Activated CD8-positive, alpha-beta T cell treated with anti-CD3 and anti-CD28 coated beads, Interleukin-2, amount 10 ng/mL, durations not matched to agents 7 days and 5 days (primary cell): Measurements from ENCODE around the gene TWIST1. TPM values are rescaled to one million over a fixed set of nuclear protein-coding genes. Genes with fewer than 3 reads are reported as not detected.

Experiments
- ATAC-seq: fragments of 150-1000 bp; cut with Tn5 transposase; one replicate; pipeline ENCODE4 v1.10.0; 2021; ENCODE audit warnings: moderate library complexity
- CTCF ChIA-PET: fragments of 350-600 bp; sonication (Branson Sonifier 250); formaldehyde crosslinking; loops from one replicate; lab custom pipeline; 2021; ENCODE audit warnings: antibody characterized with exemption; lab: Charles Lee
- POLR2A ChIA-PET: fragments of 350-600 bp; sonication (Branson Sonifier 250); formaldehyde crosslinking; loops from one replicate; lab custom pipeline; 2021; ENCODE audit warnings: antibody characterized with exemption; lab: Charles Lee
- DNase-seq: peaks from one replicate; pipeline ENCODE4 v3.0.0-alpha.2; 2020
- H3K27ac Mint-ChIP-seq: one replicate; pipeline ENCODE4 v1.8.0; 2021; ENCODE audit warnings: mild to moderate bottlenecking, mixed read lengths
- H3K27me3 Mint-ChIP-seq: one replicate; pipeline ENCODE4 v1.8.0; 2021; ENCODE audit warnings: low read depth, mixed read lengths
- H3K36me3 Mint-ChIP-seq: one replicate; pipeline ENCODE4 v1.8.0; 2021; ENCODE audit warnings: low read depth, mixed read lengths
- H3K4me1 Mint-ChIP-seq: one replicate; pipeline ENCODE4 v1.8.0; 2021; ENCODE audit warnings: low read depth, mixed read lengths
- H3K4me3 Mint-ChIP-seq: one replicate; pipeline ENCODE4 v1.8.0; 2021; ENCODE audit warnings: mild to moderate bottlenecking, mixed read lengths
- H3K9me3 Mint-ChIP-seq: one replicate; pipeline ENCODE4 v1.8.0; 2022; ENCODE audit warnings: mixed read lengths; ENCODE audit not compliant: insufficient read depth
- total RNA-seq, 2 experiments: library from RNA; stranded (reverse); gene quantifications; one replicate each; pipeline ENCODE4 v1.2.3, GENCODE V29; 2021

Gene TWIST1
- total RNA-seq, 2 experiments from 2014 or later = not detected

DNA sequence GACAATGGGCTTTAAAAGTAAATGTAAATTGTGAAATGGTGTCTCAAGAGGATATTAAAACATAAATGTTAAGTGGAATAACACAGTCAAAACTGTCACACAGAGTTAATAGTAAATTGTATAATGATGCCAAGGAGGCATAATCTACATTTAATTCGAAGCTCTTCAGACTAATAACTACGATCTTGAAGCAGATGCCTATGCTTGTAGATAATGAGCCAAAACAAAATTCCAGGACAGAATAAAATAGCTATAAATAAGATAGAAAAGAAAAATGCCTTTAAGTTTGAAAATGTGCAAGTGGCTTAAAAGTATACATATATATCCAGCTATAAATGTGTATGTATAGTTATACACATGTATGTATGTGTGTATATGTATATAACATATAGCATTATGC, 17.5 kb downstream of the TWIST1 start:
- H3K27me3 Mint-ChIP-seq = no peaks in the 10 kb centered on the region

DNA sequence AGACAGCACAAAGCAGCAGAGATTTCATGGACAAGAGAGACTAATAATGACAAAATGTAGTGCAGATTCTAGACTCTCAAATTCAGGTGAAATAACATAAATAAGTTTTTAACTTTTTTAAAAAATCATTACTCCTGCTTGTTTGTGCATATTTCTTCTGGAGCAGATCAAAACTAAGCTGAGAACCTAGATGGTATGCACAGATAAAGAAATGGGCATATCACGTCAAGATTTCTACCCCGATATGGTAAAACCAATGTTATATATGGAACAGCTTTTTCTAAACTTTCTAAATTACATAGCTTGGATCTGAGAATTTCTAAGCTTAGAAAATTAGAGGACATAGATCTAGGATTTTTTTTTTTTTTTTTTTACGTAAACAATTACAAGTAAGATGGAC, 18.2 kb downstream of the TWIST1 start:
- H3K36me3 Mint-ChIP-seq = no peaks in the 10 kb centered on the region
- DNase-seq = no peak
- H3K27ac Mint-ChIP-seq = no peak overlapping the region
- H3K27me3 Mint-ChIP-seq = no peaks in the 10 kb centered on the region
- H3K4me1 Mint-ChIP-seq = no peaks in the 10 kb centered on the region
- ATAC-seq = no peak
- H3K9me3 Mint-ChIP-seq = no peaks in the 10 kb centered on the region
- no peak overlapping the region for H3K4me3 Mint-ChIP-seq
- CTCF ChIA-PET = no interaction called here
- POLR2A ChIA-PET = no interaction called here

More for the DNA sequence above, 17.5 kb downstream of the TWIST1 start:
- H3K4me1 Mint-ChIP-seq = no peaks in the 10 kb centered on the region
- no peak overlapping the region for H3K27ac Mint-ChIP-seq
- no peaks in the 10 kb centered on the region for H3K36me3 Mint-ChIP-seq
- no peaks in the 10 kb centered on the region for H3K9me3 Mint-ChIP-seq
- DNase-seq (no peak), ATAC-seq (no peak)
- ChIA-PET CTCF (no interaction called here), POLR2A (no interaction called here)
- H3K4me3 Mint-ChIP-seq = no peak overlapping the region

DNA sequence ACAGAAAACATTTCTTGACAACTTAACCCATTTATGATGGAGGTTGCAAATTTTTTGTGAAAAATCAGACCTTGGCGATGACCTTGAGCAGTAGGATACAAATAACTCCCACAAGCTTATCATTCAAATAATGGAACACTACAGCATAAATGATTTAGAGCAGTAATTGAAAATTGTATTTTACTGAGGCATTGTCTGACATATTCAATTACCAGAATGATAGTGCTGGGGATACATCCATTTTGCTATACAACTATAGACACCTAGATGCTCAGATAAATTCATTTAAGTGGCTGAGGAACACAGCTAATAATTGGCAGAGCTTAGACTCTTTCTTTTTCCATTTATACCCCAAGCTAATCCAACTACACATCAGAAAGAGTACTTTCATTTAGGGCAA, 18.9 kb downstream of the TWIST1 start:
- Mint-ChIP-seq H3K27ac (no peak overlapping the region), H3K9me3 (no peaks in the 10 kb centered on the region), H3K27me3 (no peaks in the 10 kb centered on the region), H3K4me1 (no peaks in the 10 kb centered on the region), H3K4me3 (no peak overlapping the region), H3K36me3 (no peaks in the 10 kb centered on the region)
- POLR2A ChIA-PET = no interaction called here
- ATAC-seq (no peak), DNase-seq (no peak)
- CTCF ChIA-PET = no interaction called here

DNA sequence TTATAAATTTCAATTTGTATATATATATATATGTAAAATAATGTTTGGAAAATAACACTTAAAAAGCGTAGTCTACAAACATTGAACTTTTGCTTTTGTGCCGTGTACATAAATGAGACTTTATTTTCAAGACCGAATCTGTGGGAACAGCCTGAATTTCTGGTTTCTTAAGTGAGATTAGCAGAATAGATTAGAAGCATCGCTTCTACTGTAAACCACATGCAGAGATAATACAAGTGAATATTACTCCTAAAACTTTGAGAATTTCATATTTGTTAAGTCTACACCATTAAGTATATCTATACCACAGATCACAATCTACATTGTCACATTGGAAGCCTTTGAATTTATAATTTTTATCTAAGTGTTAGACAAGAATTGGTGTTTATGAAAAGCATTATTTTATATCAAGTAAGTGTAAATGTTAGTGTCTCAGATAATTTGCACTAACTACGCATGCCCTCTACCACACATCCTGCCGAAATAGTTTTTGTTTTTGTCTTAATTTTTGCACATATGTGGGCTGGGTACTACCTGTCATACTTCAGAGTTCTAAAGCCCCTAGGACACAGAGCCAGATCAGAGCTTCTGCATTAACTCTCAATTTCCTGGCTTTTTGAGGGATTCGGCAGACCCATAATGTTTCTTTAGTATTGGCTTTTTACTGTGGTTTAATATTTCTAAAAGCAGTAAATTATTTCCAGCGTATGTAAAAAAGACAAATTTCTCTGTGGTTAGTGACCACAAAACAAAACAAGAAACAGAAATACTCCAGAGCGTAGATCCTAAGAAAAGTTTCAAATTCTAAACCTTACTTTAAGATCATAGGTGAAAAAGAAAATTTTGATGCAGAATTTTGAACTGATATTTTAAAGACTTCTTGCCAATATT, 20.0 kb downstream of the TWIST1 start:
- ChIA-PET POLR2A (no interaction called here), CTCF (no interaction called here)
- Mint-ChIP-seq H3K27ac (no peak overlapping the region), H3K4me3 (no peak overlapping the region), H3K9me3 (no peaks in the 10 kb centered on the region), H3K27me3 (no peaks in the 10 kb centered on the region), H3K4me1 (no peaks in the 10 kb centered on the region), H3K36me3 (no peaks in the 10 kb centered on the region)
- DNase-seq (no peak), ATAC-seq (no peak)

DNA sequence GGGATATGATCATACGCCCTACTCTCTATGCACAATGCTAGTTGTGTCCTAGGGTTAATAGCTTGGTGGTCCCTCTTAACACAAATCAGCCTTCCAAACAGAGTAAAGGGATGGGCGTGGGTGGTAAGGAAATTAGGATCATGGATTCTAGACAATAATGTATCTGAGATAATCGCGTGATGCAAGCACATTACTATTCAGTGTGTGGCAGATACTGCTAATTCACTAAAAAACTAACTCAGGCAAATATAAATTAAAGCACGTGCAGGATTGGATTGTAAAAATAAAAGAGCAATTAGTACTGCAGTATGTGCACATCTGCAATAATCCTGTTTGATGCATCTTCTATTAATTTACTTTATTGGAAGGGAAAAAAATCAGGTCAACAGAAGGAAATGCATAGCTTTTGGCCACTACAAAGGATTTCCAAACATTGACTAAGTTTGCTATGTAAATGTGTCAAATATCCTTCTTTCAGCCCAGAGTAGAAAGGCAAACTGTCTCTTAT, 22.0 kb downstream of the TWIST1 start:
- CTCF ChIA-PET = no interaction called here
- DNase-seq (no peak), ATAC-seq (no peak)
- POLR2A ChIA-PET = no interaction called here
- Mint-ChIP-seq H3K27me3 (no peaks in the 10 kb centered on the region), H3K4me1 (no peaks in the 10 kb centered on the region), H3K27ac (no peak overlapping the region), H3K36me3 (no peaks in the 10 kb centered on the region), H3K9me3 (no peaks in the 10 kb centered on the region), H3K4me3 (no peak overlapping the region)

DNA sequence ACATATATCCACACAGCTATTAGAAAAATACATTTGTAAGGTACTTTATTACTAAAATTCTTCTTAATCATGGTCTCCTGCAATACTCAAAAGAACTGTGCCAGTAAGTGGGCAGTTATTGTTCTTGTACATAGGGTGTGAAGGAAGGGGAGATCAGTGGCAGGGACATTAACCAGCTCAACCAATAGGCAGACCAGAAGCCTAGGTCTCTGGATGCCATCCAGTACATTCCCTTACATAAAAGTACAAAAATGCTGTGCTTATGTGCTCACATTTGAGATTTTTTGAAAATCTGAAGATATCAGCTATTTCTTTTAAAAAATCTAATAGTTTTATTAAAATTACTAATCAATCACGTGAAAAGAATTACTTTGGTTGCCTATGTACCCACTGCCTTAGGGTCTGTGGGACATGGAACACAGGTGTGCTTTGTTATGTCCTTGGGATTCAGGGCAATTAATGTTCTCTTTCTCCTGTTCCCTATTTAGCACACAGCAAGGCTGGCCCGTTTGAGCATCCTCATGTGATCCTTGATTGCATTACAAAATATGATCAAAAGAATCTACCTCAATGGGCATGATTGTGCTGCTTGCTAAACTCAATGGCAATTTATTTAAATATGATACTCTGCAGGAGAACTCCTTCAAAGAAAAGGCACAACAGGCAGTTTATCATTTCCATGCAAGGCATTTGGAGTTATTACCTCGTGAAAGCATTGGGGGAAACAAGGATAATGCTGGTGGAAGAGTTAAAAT, 22.7 kb downstream of the TWIST1 start:
- DNase-seq (no peak), ATAC-seq (no peak)
- Mint-ChIP-seq H3K9me3 (no peaks in the 10 kb centered on the region), H3K27ac (no peak overlapping the region), H3K4me1 (no peaks in the 10 kb centered on the region), H3K4me3 (no peak overlapping the region), H3K27me3 (no peaks in the 10 kb centered on the region), H3K36me3 (no peaks in the 10 kb centered on the region)
- ChIA-PET POLR2A (no interaction called here), CTCF (no interaction called here)

DNA sequence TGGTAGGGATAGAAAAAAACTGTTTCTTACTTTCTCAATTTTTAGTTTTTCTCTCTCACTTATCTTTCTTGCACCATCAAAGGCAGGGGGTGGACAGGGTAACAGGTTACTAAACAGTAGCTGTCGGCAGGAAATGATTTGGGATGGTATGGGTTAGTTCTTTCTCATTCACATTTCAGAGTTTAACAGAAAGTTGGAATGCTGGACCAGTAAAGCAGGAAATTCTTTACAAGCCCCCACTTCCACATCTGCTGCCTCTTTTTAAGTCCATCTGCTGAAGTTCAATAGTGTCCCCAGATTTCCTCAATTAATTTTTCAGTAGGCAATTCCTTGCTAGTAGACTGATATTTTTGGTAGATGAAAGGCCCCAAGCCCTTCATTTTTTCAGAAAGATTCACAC, 23.3 kb downstream of the TWIST1 start:
- H3K4me1 Mint-ChIP-seq = no peaks in the 10 kb centered on the region
- ChIA-PET CTCF (no interaction called here), POLR2A (no interaction called here)
- no peaks in the 10 kb centered on the region for H3K9me3 Mint-ChIP-seq
- no peak overlapping the region for H3K4me3 Mint-ChIP-seq
- DNase-seq (no peak), ATAC-seq (no peak)
- no peaks in the 10 kb centered on the region for H3K36me3 Mint-ChIP-seq
- no peaks in the 10 kb centered on the region for H3K27me3 Mint-ChIP-seq
- no peak overlapping the region for H3K27ac Mint-ChIP-seq

DNA sequence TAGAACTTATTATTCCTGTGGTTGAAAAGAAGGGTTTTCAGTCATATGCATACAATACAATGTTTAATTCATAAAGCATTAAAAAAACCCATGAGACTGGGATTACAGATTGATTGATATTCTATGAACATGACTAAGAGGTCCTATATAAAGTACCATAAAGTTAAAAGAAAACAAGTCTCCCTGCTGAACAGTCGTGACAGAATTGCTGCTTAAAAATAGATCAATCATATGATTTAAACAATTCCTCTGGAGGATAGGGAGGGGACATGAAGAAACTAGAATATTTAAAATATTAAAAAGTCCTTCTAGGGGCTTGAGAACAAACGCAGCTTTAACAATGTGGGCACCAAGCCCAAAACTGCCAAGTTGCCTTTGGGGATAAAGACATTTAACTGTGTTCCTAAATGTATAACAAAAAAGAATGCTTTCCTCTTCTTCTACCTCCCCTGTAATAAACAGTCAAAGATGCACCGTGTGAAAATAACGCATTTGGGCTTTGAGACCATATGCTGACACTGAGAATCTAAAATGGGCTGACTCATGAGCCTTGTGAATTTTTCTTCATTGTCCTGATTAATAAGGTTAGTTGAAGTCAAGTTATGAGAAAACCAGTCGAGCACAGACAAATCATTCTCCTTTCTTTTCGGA, 25.8 kb downstream of the TWIST1 start:
- Mint-ChIP-seq H3K36me3 (no peaks in the 10 kb centered on the region), H3K4me1 (no peaks in the 10 kb centered on the region), H3K27me3 (no peaks in the 10 kb centered on the region), H3K4me3 (no peak overlapping the region), H3K27ac (no peak overlapping the region), H3K9me3 (no peaks in the 10 kb centered on the region)
- ChIA-PET POLR2A (no interaction called here), CTCF (no interaction called here)
- no peak for ATAC-seq
- DNase-seq = no peak

DNA sequence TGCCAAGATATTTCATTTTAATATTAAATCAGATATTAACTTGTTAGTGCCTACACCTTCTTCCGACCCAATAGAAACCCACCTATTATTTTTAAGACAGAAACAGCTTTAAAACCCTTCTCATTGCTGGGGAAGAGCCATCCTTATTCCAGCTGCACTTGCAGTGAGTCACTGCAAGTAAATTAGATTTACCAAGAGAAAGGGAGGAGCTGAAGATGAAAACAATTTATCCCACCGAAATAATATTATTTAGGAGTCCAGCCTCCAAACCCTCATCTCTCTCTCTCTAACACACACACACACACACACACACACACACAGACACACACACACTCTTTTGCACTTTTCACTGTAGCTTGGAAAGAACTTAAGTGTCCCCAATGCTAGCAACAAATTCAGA, 26.9 kb downstream of the TWIST1 start:
- DNase-seq (no peak), ATAC-seq (no peak)
- Mint-ChIP-seq H3K4me1 (no peaks in the 10 kb centered on the region), H3K27me3 (no peaks in the 10 kb centered on the region), H3K4me3 (no peak overlapping the region), H3K9me3 (no peaks in the 10 kb centered on the region), H3K36me3 (no peaks in the 10 kb centered on the region), H3K27ac (no peak overlapping the region)
- ChIA-PET CTCF (no interaction called here), POLR2A (no interaction called here)

DNA sequence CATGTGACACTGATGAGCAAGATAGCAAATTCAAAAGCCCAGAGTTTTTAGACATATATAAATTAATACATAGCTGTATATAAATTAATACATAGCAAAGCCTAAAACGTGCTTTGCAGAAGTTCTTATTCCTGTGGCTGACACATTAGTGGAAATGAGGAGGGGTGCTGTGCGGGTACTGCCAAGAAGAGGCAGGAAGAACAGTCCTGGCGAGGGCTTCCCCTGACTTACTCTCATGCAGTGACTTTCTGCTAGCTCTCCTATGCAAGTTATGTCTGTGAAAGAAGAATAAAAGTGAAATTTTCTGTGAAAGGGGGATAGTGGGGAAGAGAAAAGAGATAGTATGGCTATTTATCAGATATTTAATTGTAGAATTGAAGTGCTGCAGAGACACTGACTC, 27.6 kb downstream of the TWIST1 start:
- CTCF ChIA-PET = no interaction called here
- Mint-ChIP-seq H3K27ac (no peak overlapping the region), H3K4me3 (no peak overlapping the region), H3K27me3 (no peaks in the 10 kb centered on the region), H3K9me3 (no peaks in the 10 kb centered on the region), H3K36me3 (no peaks in the 10 kb centered on the region), H3K4me1 (no peaks in the 10 kb centered on the region)
- DNase-seq (no peak), ATAC-seq (no peak)
- POLR2A ChIA-PET = no interaction called here

DNA sequence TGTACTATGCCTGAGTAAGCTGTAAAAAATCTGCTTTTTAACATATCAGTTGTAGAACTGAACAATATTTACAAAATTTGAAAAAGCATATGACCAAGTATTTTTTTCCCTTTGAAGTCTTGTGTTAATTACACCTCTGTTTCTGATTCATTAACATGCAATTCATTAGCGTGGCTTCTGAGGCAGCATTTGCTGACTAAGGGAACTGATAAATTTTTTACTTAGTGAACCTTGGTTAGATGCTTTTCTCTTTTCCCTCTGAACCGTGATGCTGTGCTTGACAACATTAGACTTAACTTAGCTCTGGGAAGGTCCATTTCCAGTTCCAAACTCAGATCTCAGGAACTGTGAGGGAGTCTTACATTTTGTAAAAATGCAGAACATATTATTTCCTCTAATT, 28.1 kb downstream of the TWIST1 start:
- H3K36me3 Mint-ChIP-seq = no peaks in the 10 kb centered on the region
- no peaks in the 10 kb centered on the region for H3K27me3 Mint-ChIP-seq
- no peak overlapping the region for H3K4me3 Mint-ChIP-seq
- H3K9me3 Mint-ChIP-seq = no peaks in the 10 kb centered on the region
- H3K27ac Mint-ChIP-seq = no peak overlapping the region
- ATAC-seq (no peak), DNase-seq (no peak)
- no peaks in the 10 kb centered on the region for H3K4me1 Mint-ChIP-seq
- ChIA-PET POLR2A (no interaction called here), CTCF (no interaction called here)

DNA sequence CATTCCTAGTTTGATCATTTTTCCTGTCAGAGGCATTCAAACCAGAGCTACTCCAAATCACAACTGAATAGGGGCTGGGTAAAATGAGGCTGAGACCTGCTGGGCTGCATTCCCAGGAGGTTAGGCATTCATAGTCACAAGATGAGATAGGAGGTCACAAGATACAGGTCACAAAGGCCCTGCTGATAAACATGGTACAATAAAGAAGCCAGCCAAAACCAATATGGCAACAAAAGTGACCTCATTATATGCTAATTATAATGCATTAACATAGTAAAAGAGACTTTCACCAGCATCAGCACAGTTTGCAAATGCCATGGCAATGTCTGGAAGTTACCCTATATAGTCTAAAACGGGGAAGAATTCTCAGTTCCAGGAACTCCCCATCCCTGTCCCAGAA, 37.3 kb downstream of the TWIST1 start:
- DNase-seq = no peak
- CTCF ChIA-PET = no interaction called here
- no peak overlapping the region for H3K4me3 Mint-ChIP-seq
- H3K27ac Mint-ChIP-seq = no peak overlapping the region
- POLR2A ChIA-PET = no interaction called here
- no peak for ATAC-seq
- no peaks in the 10 kb centered on the region for H3K4me1 Mint-ChIP-seq
- H3K36me3 Mint-ChIP-seq = no peaks in the 10 kb centered on the region
- H3K9me3 Mint-ChIP-seq = peaks cover 3% of the 10 kb centered on the region
- H3K27me3 Mint-ChIP-seq = no peaks in the 10 kb centered on the region
